Stimulated activated CD4-positive, alpha-beta T cell treated with anti-CD3 and anti-CD28 coated beads, Interleukin-15, amount 100 ng/mL, for 24 hours (primary cell): ENCODE results near the gene BRPF3.
"Not testable (repeated sequence)": the region's sequence is repeated elsewhere in the genome, so short reads cannot be mapped to it uniquely, and the experiment has no call there.

Source experiments
- DNase-seq: peaks from one replicate; pipeline ENCODE4 v3.0.0-alpha.2; 2020

Gene BRPF3

DNA sequence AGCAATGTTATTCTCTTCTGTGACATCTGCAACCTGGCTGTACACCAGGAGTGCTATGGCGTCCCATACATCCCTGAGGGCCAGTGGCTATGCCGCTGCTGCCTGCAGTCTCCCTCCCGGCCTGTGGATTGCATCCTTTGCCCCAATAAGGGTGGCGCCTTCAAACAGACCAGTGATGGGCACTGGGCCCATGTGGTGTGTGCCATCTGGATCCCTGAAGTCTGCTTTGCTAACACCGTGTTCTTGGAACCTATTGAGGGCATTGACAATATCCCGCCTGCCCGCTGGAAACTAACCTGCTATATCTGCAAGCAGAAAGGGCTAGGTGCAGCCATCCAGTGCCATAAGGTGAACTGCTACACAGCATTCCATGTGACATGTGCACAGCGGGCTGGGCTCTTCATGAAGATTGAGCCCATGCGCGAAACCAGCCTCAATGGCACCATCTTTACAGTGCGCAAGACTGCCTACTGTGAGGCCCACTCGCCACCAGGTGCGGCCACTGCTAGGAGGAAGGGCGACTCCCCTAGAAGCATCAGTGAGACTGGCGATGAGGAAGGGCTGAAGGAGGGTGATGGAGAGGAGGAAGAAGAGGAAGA is 4.6 kb downstream of the BRPF3 start:
- DNase-seq = no peak

DNA sequence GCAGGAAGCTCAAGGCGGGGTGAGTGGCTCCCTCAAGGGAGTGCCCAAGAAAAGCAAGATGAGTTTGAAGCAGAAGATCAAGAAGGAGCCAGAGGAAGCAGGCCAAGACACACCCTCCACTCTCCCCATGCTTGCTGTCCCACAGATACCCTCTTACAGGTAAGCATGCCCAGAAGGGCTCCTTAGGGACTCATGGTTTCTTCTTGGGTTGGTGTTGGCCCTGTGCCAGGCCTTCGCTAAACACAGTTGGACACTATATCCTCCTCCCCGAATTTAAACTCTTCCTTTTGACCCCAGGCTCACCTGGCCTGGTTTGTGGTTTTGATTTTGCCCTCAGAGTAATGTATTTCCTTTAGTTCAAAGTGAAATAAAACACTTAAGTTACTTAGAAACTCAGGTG is 5.1 kb downstream of the BRPF3 start:
- no peak for DNase-seq

DNA sequence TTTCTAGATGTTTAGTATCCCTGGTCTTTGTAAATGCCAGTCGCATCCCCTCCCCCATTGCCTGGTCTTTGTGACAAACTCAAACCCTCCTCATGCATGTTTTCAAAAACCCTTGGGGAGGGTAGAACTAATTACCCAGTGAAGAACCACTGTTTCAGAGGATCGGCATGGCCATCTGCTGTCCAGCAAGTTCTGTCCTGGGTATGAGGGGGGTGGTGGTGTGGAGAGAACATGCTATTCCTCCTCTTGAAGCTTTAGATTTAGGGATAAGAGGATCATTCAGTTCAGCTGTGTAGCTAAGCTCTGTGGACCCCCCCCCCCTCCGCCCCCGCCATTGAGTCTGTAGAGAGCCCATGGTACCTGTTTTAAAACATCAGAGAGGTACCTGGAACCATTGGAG is 5.6 kb downstream of the BRPF3 start:
- no peak for DNase-seq

DNA sequence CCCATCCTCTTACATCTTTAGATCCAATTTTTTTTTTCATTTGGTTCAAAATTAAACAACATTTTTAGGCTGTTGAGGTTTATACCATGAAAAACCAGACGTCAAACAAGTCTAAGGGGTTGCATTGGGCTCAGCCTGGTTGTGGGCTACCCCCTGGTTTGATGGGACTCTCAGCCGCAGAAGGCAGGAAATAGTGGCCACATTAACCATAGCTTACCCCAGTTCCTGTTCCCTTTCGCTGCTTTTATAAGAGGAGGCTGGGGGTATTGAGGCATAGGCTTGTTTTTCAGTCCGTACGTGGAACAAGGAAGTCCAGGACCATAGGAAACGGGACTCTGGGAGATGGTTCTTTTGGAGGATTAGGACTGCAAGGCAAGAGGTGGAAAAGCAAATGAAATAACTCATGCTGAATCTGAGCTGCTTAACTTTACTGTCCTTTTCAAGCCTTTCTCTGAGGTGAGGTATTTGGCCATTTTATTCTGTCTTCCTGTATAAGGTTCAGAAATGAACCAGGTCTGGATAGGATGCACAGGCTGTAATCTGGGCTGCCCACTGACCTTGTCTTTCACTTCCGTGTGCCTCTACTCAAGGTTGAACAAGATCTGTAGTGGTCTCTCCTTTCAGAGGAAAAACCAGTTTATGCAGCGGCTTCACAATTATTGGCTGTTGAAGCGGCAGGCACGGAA is 7.7 kb downstream of the BRPF3 start:
- DNase-seq = peak; percentile 31

DNA sequence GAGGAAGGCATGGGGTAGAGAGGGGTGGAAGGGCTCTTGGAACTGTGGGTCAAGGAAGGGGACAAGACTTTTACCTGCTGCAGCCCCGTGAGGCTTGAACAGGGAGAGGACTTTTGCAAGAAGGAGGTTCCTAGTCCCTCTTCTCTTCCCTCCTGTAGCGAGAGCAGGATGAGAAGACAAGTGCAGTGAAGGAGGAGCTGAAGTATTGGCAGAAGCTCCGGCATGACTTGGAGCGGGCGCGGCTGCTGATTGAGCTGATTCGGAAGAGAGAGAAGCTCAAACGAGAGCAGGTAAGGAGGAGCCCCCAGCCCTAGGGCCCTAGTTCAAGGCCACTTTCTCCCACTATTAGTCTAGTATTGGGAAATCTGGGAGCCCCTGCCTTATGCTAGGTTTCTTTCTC is 10.6 kb downstream of the BRPF3 start:
- no peak for DNase-seq

DNA sequence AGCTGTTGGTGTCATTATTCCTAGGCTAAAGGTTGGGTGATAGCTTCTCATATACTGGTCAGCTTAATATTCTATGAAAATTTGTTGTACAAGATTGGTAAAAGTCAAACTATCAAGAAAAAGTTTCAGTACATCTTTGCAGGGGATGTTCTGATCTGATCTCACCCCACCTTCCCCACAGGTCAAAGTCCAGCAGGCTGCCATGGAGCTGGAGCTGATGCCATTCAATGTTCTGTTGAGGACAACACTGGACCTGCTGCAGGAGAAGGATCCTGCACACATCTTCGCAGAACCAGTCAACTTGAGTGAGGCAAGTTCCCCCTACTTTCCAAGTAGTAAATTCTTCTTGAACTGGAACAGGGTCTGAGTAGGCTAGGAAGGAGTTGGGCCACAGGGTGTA is 13.1 kb downstream of the BRPF3 start:
- DNase-seq = no peak

DNA sequence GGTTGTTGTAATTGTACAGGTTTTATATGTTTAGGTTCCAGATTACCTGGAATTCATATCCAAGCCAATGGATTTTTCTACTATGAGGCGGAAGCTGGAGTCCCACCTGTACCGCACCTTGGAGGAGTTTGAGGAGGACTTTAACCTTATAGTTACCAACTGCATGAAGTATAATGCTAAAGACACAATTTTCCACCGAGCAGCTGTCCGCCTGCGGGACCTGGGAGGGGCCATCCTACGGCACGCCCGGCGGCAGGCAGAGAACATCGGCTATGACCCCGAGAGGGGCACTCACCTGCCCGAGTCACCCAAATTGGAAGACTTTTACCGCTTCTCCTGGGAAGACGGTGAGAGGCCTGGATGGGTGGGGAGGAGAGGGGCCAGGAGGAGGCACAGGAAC is 13.6 kb downstream of the BRPF3 start:
- DNase-seq = no peak

DNA sequence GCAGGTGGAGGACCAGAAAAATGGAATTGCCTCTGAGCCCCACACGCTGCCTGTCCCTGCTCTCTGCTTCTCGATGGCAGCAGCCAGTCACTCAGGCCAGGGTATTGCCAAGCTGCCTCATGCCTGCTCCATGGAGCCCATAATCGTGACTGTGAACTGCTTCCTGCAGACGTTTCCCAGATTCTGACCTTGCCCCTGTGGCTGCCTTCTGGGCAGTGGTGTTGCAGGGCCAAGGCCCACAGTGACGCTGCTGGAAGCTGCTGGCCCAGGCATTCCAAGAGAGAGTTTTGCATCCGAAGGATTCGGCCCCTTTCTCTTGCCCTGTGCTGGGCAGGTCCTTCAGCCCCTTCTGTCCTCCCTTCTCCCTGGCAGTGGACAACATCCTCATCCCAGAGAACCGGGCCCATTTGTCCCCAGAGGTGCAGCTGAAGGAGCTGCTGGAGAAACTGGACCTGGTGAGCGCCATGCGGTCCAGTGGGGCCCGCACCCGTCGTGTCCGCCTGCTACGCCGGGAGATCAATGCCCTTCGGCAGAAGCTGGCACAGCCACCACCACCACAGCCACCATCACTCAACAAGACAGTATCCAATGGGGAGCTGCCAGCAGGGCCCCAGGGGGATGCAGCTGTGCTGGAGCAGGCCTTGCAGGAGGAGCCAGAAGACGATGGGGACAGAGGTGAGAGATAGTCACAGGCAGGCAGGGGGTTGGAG is 14.5 kb downstream of the BRPF3 start:
- DNase-seq = no peak

DNA sequence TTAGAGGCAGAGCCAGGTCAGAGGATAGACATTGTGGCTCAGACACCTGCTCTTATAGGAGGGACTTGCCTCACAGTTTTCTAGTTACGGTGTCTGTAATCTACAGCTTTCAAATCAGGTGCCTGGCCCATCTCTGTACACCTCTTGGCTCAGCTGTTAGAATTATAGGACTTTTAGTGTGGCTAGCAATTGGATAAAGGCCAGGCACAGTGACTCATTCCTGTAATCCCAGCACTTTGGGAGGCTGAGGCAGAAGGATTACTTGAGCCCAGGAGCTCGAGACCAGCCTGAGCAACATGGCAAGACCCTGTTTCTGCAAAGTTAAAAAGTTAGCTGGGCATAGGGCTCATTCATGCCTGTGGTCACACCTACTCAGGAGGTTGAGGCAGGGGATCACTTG is 20.0 kb downstream of the BRPF3 start:
- DNase-seq = no peak

DNA sequence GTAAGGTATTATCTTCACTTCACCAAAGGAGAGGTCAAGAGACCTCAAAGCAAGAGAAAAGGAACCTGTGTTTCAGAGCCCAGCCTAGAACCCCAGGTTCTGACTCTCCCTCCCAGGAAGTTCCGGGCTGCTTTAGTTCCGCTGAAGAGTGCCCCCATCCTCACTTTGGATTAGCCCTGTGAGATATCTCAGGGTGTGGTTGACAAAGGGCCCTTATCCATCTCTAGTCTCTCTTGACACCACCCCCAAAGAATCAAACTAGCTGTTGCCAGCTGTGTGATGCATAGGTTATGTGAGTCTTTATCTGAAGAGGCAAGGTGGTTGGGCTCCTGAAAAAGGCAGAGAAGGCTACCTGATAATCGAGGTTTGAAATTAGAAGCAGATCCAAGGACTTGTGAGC is 20.6 kb downstream of the BRPF3 start:
- DNase-seq = no peak

DNA sequence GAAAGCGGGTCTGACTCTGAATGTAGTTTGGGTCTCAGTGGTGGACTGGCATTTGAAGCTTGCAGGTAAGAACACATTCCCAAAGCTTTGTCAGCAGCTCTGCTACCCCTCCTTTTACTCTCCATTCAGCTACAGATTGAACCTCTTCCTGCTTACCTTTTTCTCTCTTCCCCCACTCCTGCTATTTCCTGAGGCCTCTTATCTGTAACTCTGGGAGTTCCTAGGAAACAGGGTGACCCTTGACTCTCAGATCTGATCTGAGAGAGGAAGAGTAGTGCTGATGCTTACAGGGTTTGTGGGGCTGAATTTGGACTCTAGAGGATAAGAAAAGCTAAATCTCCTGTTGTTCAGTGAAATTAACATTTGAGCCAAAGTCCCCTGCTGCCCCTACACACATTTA is 21.4 kb downstream of the BRPF3 start:
- DNase-seq = no peak

DNA sequence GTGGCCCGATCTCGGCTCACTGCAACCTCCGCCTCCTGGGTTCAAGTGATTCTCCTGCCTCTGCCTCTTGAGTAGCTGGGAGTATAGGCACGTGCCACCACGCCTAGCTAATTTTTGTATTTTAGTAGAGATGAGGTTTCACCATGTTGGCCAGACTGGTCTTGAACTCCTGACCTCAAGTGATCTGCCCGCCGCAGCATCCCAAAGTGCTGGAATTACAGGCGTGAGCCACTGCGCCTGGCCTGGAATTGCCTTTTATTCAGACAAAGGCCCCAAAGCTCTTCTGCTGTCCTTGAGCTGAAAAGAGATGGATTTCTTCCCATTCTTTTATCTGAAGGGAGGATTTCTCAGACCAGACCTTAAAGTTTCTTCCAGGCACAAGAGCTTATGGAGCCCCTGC is 22.0 kb downstream of the BRPF3 start:
- not testable (repeated sequence) for DNase-seq

DNA sequence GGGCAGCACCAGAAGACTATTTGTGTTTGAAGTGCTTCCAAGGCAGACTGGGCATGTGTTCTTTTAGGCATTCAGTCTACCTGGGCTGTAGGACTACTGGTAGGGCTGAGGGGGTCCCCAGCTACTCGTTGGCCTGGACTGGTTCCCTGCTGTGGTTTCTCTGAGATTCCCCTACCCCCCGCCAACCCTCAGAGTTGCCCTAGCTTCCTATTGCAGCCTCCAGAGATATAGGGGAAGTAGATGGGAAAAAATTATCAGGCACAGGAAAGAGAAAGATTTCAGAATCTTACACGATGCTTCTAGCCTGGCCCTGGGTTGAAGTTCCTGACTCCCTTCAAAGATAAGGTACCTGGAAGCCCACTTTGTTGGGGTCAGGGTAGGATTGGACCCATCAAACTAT is 22.5 kb downstream of the BRPF3 start:
- no peak for DNase-seq

DNA sequence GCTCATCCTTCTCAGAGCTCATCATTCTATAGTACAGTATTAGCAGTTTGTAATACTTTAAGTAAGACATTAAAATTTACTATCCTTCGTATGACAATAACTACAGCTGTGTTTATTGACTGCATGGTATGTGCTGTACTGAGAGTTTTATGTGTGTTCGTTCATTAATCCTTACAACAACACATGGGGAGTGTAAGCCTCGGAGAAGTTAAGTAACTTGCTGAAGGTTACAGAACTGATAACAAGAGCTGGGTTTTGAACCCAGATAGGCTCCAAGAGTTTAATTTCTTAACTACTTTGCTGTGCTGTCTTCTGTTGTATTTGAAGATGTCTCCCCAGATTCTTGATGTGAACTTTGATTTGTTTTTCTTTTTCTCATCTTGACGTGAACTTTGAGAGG is 23.7 kb downstream of the BRPF3 start:
- DNase-seq = no peak

DNA sequence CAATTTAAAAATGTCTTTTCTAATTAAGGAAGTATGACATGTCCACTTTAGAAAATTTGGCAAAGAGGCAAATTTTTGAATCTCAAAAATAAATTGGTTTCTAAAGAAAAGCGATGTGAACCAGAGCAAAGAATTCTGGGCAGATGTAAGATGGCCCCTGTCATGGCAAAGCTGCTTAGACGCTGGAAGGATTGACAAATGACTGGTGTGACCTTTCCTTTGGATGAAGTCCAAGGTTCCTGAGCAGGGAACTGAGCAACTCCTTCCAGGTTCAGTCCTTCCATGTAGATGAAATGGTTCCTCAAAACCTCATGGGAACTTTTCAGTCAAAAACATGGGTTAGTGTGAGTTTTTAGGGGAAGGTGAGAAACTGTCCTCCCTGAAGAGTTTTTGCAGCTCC is 25.1 kb downstream of the BRPF3 start:
- no peak for DNase-seq

DNA sequence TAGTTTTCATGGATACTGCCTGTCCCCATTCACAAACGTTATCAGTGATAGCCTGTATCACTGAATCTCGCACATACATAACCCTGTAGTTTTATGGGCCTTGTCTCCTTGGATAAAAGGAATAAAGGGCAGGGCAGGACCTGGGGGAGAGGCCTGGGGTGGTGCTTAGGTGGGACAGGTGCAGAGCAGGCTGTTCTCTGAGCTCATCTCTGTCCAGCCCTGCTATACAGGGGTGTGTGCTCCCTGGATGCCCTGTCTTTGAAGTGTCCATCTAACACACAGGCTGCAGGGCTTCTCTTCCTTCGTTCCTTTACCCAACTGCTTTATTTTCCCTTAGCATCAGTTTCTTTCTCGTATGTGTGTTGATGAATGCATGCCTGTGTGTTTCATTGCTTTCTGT is 26.4 kb downstream of the BRPF3 start:
- DNase-seq = no peak

DNA sequence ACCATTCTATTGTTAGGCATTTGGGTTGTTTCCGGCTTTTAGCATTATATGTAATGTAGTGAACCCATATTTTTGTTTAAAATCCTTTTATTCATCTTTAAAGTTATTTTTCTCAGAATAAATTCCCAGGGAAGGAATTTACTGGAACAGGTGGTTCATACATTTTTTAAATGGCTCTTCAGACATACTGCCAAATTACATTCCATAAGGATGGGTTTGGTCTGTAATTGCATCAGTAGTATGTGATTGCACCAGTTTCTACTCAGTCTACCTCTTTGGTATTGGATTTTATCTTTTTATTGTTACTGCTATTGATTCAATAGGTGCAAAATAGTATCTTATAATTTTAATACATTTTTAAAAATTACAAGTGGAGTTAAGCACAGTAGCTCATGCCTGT is 27.2 kb downstream of the BRPF3 start:
- no peak for DNase-seq

DNA sequence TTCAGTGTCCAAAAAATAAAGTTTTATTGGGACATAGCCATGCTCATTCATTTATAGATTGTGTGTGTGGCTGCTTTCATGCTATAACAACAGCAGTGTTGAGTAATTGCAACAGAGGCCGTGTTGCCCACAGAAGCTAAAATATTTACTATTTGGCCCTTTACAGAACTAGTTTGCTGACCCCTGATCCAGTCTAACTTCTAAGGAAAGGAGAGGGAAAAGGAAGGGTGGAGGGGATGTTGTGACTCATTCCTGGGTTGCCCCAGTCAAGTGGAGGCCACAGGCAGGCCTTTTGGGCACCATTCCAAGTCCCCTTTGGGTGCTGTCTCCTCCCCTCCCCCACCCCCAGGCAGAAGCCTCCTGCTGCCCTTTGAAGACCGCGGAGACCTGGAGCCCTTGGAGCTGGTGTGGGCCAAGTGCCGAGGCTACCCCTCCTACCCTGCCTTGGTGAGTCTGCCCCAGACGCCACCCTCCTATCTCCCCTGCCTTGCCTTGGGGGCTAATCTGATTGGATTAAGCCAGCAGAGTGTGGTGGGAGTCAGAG is 28.4 kb downstream of the BRPF3 start:
- DNase-seq = no peak

DNA sequence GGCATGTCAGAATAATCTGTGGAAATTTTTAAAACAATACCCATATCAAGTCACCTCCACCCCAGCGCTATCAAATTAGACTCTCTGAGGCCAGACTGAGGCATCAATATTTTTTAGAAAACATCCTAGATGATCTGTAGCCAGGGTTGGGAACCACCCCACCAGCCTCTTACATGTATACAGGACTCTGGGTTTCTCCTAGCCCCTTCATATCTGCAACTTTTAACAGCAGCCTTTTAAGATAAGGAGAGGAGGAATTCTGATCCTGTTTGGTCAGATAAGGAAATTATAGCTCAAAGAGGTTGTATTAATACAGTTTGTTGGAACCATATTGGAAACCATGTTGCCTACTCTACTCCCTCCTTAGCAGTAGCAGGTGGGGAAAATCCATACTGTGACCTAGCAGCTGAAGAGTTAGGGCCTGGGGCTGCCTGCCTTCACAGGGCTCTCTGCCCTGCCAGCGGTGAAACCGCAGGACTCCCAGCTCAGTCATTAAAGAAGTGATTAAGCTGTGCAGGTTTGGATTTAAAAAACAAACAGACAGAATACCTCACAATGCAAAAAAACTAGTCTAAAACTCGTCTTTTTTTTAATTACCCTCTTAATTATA is 30.0 kb downstream of the BRPF3 start:
- no peak for DNase-seq

DNA sequence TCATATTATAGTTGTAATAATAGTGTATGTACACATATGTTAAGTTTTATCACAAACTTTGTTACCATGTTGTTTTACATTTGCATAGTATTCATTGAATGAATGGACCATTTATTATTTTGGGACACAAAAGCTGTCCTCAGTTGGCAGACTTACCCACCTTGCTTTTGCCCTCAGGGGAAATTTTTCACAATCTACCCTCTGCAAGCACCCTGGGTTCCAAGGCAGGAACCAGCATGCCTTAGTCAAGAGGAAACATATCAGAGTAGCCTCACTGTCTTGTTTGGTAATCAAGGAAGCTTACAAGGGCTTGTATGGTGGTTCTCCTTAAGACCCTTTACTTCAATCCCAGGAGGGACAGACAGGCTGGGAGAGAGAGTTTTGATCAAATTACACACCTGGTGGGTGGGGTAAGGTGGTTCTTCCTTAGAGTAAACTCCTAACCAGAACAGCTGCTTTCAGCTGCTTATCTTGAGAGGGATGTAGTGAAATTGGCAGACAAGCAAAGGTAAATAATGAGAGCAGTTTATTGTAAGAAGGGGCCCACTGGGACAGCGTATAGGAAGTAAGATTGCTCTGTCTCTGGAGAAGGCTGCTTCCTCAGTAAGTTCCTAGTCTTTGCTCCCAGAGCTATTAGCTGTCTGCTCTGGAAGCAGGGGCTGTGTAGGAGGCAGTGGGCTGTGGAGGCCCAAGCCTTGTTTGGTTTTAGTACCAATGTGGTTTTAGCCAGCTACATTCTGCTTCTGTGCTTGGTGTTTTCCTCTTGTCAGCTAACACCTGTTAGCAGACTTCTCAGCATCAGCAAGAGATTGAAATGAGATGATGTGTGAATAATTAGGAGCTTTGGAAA is 31.1 kb downstream of the BRPF3 start:
- DNase-seq = no peak

DNA sequence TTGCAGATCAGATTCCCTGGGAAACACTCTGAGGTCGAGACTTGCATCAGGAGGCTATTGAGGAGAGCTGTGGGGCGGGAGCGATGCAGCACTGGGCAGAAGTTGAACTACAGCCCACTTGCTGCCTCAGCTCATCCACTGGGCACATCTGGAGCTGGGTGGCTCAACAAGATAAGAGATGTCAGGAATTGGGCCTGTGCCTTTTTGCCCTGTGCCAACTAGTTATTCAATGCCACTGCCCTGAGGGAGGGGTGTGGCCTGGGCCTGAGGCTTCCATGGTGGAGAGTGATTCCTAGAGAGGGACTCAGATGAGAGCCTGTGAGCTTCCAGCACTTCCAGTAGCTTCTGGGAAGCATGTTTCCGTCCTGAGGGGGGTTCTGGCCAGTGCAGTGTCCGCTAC is 32.7 kb downstream of the BRPF3 start:
- no peak for DNase-seq

DNA sequence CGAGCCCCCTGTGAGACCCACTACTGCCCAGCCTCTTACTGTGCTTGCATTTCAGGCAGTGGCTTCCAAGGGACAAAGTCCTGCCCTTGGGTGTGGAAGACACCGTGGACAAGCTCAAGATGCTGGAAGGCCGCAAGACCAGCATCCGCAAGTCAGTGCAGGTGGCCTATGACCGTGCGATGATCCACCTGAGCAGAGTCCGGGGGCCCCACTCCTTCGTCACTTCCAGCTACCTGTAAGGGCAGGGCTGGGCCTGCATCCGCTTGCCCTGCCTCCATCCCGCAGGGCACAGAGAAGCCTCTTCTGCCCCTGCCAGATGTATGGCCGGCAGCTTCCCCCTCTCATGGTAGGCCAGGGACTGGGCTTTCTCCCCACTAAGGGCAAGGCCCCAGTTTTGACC is 33.8 kb downstream of the BRPF3 start:
- DNase-seq = no peak

DNA sequence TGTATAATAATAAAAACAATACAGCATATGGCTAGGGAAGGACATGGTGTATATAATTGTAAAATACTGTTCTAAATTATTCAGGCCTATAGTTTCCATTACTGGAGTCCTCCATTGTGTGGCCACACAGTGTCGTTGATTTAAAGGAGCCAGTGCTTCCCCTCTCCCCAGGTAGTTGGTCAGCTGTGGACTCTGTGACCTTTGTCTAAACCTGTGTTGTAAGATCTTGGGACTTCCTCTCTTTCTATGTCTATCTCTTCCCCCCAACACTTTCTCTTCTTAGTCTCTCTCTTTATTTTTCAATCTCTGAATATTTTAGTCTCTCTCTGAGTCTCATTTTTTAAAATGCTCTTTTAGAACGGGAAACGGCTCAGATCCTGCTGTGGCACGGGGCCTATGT is 35.6 kb downstream of the BRPF3 start:
- no peak for DNase-seq
